HG03457 (cell line): ENCODE measurements around the gene MRM2.
"Not testable (repeated sequence)": the region's sequence is repeated elsewhere in the genome, so short reads cannot be mapped to it uniquely, and the experiment has no call there.

Experiments
- ATAC-seq: cut with Tn5 transposase; IDR thresholded peaks from one replicate; pipeline ENCODE4 v1.9.1; 2021; ENCODE audit warnings: moderate number of reproducible peaks; ENCODE audit not compliant: unreplicated experiment

MRM2 gene

GRCh38 chr7:2269089-2269990 is 27.3 kb upstream of the MRM2 start:
- not testable (repeated sequence) for ATAC-seq

GRCh38 chr7:2266911-2267310 is 24.9 kb upstream of the MRM2 start:
- ATAC-seq = no peak

GRCh38 chr7:2264158-2264557 is 22.2 kb upstream of the MRM2 start:
- ATAC-seq = no peak

DNA sequence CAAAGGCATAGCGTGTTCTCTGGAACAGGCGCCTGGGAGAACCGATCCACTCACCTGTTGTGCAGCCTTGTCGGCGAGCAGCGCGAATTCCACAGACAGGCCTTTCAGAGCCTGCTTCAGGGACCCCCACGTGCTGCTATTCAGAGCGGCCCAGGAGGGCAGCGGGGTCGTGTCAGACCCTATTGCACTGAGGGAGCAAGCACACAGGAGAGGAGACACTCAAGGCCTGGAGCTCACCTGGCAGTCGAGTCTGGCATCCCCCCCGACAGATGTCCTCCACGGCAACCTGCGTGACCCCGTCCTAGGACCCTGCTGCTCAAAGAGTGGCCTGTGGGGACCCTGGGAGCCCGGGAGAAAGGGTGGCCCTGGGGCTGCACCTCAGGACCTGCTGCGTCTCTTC is 21.2 kb upstream of the MRM2 start:
- no peak for ATAC-seq

DNA sequence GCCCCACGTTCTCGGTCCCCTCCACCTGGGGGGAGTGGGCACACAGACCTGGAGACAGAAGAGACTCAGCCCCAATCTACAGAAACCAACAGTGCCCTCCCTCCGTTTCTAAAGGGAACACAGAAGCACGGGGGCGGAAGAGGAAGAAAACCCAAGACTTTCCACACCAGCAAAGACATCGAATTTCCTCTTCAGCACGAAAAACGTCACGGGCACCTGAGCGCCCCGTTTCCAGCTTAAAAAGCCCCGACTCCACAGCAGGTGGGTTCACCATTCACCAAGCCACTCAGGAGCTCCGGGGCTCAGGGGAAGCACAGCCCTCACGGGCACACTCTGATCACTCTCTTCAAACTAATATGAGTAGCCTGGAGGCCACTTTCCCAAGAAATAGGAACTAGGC is 19.6 kb upstream of the MRM2 start:
- ATAC-seq = no peak

GRCh38 chr7:2260820-2261219 is 18.8 kb upstream of the MRM2 start:
- no peak for ATAC-seq

DNA sequence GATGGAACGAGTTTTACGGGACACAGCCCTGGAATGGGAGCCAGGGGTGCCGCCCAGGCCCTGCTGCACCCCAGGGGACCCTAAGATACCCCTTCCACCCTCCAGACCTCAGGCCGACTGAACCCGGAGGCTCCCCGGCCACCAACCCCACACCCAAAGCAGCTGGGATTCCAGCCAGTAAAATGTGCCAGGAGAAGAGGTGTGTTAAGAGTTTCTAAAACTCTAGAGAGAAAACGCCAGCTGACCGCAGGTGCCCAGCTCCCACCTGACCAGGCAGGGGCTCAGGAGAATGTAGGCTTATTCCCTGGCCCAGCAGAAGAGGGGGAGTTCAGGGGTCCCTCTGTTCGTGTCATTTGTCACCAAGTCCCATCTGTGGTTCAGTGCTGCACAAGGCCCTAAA is 17.5 kb upstream of the MRM2 start:
- ATAC-seq = no peak

DNA sequence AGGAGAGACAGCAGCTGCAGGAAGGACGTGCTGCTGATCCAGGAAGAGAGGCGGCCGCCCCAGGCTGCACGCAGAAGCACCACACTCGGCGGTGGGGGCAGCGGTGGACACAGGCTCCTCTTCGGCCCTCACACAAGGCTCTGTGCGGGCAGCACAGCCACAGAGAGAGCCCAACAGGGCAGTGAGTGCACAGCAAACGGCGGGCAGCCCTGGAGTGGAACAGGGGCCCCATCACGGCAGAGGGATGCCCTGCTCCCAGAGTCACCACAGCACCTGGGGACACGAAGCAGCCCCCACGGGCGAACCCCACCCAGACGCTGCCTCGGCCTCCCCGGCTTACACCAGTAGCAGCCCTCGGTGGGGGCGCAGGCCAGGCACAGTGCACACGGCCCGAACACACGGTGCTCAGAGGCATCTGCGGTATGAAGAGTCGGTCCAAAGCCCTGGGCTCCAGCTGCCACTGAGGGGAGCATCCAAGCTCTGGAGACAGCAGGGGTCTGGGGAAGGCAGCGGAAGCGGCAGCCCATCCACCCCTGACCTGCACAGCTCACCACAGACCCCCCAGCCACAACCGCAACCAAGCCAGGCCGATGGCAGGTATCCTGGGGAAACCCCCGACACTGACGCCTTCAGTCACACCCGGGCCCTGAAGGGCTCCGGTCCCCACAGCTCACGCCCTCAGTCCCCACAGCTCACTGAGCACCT is 16.8 kb upstream of the MRM2 start:
- ATAC-seq = no peak

DNA sequence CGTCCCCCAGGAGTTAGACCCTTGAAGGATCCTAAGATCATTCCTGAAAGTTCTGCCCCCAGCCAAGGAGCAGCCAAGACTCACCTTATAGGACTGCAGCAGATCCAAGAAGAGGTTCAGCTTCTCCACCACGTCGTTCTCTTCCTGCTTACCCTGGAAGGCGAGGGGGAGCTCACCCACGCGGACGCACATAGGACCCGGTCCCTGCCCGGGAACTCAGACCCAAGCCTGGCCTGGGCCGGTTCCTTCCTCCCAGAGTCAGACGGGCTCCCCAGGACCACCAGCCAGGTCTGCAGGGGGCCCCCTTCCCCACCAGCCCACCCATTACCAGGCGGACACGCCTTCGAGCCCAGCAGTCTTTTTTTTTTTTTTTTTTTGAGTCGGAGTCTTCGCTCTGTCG is 15.6 kb upstream of the MRM2 start:
- no peak for ATAC-seq

GRCh38 chr7:2257046-2257551 is 15.1 kb upstream of the MRM2 start:
- no peak for ATAC-seq

DNA sequence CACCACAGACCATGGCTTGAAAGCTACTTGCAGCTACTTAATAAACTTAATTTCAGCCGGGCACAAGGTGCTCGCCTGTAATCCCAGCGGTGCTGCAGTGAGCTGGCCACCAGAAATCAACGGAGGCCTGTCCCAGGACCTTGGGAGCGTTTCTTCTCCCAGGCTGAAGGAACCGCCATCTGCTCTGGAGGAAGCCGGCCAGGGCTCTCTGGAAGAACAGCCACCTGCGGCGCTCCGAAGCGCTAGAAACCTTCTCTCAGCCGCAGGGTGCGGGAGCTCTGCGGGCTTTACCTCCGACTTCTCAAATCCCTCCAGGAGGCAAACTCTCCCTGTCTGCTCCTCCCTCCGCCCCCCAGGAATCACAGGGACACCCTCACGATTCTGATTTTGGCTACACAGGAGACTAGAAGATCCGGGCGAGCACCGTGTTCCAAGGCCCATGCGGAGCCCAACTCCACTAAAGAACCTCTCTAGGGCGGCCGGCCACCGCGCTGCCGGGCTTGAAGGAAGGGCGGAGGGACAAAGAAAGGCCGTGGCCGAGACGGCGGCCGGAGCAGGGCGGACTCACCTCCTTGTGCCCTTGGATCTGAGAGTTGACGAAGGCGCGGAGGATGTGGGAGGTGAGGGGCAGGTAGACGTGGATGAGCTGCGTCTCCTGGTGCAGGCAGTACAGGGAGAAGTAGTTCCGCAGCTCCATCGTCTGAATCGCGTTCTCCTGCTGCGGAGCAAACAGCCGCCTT is 14.5 kb upstream of the MRM2 start:
- no peak for ATAC-seq

DNA sequence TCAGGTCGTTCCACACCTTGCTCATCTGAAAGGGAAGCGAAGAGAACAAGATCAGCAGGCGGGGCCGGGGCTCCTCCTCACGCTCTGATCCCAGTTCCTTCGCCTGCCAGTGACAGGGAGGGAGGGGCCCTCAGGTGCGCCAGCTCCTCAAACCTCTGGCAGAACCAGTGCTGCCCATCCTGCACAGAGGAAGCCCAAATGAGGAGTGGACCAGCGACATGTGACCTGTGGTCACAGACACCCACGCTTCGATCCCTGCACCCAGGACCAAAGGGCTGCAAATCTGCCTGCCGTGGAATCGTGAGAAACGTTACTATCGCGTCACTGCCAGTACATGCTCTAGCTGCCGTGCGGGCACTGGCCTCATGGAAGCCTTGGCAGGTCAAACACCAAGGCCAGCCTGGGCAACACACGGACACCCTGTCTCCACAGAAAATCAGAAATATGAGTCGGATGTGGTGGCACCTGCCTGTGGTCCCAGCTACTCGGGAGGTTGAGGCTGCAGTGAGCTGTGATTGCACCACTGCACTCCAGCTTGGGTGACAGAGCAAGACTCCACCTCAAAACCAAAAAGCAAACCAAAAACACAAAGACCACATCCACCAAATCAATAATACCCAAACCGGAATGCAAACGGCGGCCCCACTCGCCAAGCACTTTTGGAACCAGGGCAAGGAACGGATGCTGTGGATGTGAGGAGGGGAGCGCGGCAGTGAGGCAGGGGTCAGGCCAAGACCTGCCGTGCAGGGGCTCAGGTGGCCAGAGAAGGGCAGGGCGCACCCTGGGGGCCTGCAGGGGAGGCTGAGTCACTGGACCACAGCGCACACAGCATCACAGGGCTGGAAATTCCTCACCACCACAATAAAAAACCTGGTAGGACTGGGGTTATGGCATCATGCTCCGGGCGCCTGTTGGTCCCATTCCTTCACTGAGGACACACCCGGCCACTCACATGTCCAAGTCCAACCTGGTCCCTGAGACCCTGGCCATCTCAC is 13.4 kb upstream of the MRM2 start:
- no peak for ATAC-seq

DNA sequence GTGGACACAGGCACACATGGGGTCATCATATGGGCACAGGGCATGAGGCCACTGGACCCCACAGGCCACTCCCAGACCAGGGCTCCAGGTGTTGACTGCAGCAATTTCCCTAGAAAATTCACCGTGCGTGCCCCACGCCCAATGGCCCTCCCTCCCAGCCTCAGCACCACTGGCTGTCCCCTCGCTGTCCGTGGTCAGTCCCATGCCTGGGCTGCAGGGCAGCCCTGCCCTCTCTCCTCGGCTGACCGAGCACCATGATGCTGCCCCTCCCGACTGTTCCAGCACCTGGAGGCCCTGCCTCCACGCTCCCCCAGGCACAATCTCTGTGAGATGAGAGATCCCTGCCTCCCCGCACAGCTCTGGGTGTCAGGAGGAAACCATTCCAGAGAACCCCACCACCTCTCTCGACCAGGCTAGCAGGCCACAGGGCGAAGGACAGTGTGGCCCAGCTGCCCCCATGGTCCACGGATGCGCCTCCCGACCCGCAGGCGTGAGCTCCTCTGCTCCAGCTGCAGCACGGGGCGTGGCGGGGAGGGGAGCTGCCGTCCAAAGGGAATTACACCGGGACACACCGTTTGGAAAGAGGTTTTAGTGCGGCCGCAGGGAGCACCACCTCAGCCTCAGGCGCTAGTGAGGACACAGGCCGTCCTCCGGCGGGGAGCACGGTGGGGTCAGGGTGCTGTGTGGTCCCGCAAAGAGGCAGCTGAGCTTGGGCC is 12.6 kb upstream of the MRM2 start:
- no peak for ATAC-seq

- ATAC-seq = no peak
Observed at GRCh38 chr7:2253525-2254244, 11.7 kb upstream of the MRM2 start.

- no peak for ATAC-seq
Observed at GRCh38 chr7:2253021-2253420, 11.0 kb upstream of the MRM2 start.

DNA sequence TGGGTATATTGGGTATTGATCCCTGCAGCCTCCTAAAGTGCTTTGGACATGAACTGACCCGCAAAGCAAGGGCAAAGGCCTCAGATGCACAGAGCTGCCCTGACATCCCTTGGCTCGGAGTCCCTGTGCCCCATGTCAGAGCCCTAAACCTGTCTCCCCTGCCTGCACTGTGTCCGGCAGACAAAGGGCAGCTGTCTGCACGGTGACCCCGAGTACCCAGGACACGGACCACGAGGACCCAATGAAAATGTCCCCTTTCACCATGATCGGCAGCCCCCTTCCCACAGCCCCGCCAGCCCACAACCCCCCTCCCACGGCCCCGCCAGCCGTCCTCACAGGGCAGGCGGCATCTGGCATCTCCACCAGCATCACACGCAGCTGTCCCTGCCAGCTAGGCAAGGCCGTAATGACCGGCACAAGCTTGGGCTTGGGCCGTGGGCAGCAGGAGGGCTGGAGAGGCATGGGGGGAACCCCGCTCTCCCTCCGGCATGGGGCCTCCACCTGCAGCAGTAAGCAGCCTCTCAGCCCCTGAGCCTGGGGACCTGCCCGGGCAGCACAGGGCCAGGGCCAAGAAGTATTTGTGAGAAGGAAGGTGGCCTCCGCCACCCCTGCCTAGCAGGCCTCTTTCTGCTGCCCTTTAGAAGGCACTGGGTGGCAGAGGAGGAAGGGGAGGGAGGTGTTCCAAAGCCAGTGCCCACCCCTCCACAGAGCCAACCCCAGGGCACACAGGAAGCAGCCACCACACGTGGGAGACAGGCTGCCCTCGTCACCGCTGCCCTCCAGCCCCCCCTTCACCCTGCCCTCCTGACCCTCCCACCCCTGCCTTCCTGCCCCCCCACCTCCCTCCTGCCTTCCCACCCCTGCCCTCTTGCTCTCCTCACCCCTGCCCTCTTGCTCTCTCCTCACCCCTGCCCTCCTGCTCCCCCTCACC is 10.1 kb upstream of the MRM2 start:
- ATAC-seq = no peak

- no peak for ATAC-seq
Observed at GRCh38 chr7:2251381-2251780, 9.4 kb upstream of the MRM2 start.
